ENCODE data around the gene DUOX1.

- TF ChIP-seq, protein P1, sequence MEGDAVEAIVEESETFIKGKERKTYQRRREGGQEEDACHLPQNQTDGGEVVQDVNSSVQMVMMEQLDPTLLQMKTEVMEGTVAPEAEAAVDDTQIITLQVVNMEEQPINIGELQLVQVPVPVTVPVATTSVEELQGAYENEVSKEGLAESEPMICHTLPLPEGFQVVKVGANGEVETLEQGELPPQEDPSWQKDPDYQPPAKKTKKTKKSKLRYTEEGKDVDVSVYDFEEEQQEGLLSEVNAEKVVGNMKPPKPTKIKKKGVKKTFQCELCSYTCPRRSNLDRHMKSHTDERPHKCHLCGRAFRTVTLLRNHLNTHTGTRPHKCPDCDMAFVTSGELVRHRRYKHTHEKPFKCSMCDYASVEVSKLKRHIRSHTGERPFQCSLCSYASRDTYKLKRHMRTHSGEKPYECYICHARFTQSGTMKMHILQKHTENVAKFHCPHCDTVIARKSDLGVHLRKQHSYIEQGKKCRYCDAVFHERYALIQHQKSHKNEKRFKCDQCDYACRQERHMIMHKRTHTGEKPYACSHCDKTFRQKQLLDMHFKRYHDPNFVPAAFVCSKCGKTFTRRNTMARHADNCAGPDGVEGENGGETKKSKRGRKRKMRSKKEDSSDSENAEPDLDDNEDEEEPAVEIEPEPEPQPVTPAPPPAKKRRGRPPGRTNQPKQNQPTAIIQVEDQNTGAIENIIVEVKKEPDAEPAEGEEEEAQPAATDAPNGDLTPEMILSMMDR (IDR thresholded peaks at IDR 0.05) = no peak
- no peak for TF ChIP-seq POLR2A (IDR thresholded peaks at IDR 0.05)
Observed at GRCh38 chr15:45143056-45143455, 13.3 kb downstream of the DUOX1 start.

Data from adrenal gland (tissue), 5 donors.